Neural progenitor cell (in vitro differentiated cells): ENCODE measurements around the gene GLIPR2.

Source experiments
- CTCF ChIP-seq: fragments of 200-600 bp; sonication (generic); IDR thresholded peaks from 2 replicates; pipeline ENCODE4 v1.5.1; 2017; ENCODE audit warnings: antibody characterized with exemption, mild to moderate bottlenecking
- EZH2 ChIP-seq: fragments of 200-600 bp; sonication (generic); IDR thresholded peaks from 2 replicates; pipeline ENCODE4 v1.6.1; 2017; ENCODE audit warnings: antibody characterized with exemption, mild to moderate bottlenecking, moderate library complexity

GRCh38 chr9:36204906-36205547, 68.5 kb downstream of the GLIPR2 start:
- peak; percentile 43 for TF ChIP-seq CTCF
- TF ChIP-seq EZH2: no peak
